NCI-H774 (cell line): Measurements from ENCODE around the gene NR4A1.

ENCODE experiments used
- DNase-seq: peaks from one replicate; lab custom pipeline; 2025; lab: John Stamatoyannopoulos, UW

Gene NR4A1

DNA sequence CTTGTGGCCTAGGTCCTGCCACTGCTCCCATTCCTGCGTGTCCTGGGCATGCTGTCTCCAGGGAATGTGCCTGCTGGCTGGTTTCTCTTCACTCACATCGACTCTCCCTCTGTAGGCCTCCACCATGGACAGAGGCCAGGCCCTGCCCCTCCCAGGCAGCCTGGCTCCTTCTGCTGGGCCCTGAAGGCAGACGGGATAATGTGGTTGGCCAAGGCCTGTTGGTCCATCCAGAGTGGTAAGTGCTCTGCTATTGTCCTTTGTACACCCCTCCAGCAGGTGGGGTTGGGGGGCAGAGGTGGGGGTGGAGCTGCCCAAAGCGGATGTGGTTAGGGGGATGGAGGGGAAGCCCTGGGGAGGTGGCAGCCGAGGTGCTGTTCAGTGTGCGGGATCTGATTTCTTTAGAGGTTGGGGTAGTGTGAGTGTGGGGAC lies 9.5 kb upstream of the NR4A1 start:
- DNase-seq, result no peak

DNA sequence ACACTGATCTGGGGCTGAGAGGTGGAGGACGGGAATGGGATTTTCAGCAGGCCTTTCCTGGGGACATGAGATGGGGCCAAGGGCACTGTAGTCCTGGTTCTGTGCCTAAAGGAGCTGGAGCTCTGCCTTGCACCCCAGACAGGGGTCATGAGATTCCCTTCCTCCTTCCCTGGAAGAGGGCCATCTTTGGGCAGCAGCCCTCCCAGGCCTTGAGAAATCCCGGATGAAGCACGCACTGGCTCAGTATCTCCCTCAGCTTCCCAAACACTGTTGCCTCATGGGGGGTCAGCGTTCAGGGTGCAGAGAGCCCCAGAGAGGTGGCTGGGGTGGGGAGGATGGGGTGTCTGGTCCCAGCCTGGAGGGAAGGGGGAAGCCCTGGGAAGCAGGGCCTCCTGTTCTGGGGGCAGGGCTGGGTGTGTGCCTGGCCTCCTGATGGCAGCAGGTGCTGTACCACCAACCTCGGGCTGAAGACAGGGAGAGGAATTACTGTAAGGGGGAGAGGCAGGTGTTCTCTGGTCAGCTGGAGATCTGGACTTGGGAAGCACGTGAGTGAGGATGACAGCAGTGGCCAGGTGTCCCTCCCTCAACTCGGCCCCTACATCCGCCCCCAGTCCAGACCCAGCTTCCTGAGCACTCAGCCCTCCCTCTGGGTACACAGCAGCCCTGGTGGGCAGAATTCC lies 8.4 kb upstream of the NR4A1 start:
- DNase-seq, result no peak

DNA sequence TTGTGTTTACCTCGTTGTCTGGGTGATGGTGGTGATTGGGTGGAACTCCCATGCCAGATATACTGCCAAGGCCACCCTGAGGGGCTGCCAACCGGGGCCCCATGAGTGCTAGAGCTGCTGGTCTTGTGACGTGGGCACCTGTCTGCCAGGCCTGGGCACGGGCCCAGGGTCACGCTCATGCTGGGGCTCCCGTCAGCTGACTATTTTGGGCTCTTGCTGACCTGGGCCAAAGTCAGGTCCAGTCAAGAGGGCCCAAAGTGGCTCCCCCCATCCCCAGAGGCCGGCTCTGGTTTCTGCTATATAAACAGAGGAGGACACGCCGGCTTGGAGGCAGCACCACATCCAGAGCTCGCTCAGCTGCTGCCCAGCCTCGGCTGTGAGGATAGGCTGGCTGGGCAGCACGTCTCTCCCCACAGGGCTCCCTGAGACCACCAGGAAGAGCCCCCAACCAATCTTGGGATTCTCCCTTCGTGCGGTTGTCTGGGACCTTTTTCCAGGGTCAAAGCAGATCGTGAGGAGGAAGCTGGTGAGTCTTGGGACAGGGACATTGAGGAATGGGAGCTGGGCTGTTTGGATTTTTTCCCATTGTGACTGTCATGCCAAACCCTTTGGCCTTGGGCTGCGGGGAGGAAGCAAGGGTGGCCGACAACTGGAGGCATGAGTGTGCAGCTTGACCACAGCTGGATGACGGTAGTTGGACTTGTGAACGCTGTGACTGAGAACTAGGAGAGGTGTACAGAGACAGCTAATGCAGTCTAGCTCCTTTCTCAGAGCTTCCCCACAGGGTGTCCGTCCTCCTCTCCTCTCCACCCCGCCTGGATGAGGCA lies 7.6 kb upstream of the NR4A1 start:
- DNase-seq, result no peak

DNA sequence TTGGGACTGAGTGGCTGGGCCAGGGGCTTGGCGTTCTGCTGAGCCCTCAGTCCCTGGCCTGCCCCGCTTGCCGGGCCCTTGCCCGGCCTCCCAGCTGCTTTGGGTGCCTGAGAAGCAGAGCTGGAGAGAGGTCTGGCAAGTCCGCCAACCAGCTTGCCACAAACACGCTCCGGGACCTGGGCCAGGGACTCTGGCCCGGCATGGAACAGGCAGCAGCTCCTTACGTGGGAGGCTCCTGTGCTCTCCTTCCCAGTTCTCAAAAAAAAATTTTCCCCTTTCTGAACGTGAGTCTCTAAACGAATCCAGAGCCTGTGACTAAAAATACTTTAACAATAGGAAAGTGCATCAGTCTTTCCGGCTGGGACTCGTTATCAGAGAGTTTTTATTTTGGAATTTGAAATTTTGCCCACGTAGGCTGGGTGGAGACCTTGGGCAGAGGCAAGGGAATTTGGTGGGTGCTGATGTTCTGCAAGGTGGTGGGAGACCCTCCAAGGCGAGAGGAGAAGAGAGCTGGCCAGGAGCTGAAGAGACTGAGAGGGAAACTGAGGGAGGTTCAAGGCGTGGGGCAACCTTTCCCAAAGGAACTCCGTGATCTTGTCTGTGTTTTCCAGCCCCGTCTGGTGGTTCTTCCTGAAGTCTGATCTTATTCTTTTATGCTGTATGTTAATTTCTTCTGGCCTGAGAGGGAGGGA lies 6.8 kb upstream of the NR4A1 start:
- no peak for DNase-seq

DNA sequence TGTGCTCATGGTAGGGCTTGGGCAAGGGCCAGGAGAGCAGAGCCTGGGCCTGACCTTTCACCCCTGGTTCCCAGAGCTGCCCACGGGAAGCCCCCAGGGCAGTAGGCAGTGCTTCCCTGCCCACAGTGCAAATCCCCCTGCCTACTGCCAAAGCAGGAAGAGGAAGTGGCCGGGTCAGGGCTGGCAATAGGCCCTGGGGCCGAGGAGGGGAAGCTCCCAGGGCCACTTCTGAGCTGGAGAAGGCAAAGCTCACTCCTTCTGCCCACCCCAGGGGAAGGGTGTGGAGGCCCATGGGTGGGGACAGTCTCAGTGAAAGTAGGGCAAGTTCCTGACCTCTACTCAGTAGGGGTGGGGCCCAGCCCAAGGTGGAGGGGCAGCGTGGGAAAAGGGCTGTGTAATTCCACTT lies 5.4 kb upstream of the NR4A1 start:
- no peak for DNase-seq

DNA sequence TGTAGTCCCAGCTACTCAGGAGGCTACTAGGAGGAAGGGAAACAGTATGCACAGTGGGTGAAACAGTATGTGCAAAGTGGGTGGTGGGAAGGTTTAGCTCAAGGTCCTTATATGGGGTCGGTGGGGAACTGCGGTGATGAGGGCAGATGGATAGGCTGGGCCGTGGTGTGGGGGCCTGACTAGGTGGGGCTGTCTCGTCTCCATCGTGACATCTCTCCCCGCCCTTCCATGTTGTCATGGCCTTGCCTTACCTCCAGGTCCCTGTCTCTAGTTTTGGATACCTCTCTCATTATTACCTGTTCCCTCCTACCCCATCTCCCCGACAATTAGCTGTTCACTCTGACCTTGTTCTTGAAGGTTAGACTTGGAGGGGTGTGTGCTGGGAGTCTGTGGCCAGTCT lies 4.4 kb upstream of the NR4A1 start:
- DNase-seq, result no peak

DNA sequence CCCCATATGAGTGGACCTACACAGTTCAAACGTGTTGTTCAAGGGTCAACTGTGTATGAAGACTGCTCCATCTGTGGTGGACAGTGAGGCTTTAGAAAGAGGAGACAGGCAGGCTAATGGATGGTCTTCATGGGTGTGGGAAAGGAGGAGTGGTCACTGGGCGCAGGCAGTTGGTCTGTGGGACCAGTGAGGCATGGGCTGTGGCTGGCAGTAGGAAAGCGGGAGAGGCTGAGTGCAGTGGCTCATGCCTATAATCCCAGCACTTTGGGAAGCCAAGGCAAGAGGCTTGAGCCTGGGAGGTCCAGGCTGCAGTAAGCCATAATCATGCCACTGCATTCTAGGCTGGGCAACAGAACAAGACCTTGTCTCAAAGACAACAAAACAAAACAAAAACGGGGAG lies 2.0 kb upstream of the NR4A1 start:
- no peak for DNase-seq

DNA sequence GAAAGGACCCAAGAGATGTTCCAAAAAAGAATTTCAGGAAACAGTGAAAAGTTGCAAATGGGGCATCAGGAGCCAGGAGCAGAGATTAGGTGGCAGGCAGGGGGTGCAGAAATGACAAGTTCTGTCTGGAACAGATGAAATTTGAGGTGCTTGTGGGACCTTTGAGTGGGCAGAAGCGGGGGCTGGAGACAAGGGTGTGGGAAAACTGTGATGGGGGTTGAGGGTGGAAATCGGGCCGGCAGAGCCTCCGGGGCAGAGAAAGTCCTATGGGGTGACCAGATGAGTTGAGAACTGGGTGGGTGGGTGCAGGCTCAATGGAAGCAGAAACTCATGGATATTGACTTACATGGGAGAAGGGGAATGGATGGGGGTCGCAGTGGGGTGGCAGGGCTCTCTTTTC lies 1.6 kb upstream of the NR4A1 start:
- no peak for DNase-seq

DNA sequence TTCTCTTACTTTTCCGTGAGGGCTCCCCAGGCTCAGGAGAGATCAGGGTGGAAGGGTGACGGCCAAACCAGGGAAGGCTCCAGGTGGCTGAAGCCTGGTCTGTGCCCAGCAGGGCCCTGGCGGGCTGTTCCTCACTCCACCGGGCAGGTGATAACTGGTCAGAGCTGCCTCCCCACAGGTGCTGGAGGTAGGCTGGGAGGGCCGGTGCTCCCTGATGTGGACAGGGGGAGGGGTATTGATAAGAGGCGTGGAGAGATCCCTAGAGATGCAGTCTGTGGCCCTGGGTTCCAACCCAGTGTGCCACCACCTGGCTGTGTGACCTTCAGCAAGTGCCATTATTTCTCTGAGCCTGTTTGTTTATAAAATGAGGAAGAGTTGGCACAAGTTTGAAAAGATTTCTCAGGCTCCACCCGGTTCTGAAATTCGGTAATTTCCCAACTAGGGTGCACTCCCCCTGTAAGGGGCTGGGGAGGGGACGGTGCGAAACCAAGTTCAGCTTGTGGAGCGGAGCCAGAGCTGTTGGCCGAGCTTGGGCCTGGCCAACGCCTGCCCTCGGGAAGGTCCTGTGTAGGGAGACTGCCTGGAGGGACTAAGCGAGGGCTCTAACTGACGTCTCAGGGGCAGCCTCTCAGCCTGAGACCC lies 1.0 kb upstream of the NR4A1 start:
- DNase-seq, result no peak

DNA sequence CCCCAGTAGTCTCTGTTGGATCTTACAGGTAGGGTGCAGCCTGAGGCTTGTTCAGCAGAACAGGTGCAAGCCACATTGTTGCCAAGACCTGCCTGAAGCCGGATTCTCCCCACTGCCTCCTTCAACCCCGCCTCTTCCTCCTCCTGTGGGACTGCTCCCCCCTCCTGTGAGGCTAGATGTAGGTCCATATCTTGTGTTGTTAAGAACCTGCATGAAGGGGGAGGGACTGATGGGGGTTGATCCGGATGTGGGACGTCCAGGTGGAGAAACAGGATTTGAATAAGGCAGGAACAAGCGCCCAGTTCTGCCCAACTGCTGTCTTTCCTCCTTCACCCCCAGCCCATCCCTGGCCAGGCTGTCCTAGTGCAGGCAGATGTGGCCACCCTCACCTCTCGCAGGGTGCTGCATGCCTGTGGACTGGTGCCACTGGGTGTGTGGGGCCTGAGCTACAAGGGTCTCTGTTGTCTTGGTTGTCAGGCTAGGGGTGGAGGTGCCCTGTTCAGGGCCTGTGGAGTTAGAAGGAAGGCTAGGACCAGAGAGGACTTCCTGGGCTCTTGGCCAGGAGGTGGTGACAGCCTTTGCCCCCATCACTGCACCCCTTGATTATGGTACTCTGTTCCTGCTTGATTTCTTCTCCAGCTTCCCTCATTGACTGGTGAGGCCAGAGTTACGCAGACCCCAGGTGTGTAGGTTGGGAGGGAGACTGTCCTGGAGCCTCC lies 1.4 kb downstream of the NR4A1 start:
- no peak for DNase-seq

DNA sequence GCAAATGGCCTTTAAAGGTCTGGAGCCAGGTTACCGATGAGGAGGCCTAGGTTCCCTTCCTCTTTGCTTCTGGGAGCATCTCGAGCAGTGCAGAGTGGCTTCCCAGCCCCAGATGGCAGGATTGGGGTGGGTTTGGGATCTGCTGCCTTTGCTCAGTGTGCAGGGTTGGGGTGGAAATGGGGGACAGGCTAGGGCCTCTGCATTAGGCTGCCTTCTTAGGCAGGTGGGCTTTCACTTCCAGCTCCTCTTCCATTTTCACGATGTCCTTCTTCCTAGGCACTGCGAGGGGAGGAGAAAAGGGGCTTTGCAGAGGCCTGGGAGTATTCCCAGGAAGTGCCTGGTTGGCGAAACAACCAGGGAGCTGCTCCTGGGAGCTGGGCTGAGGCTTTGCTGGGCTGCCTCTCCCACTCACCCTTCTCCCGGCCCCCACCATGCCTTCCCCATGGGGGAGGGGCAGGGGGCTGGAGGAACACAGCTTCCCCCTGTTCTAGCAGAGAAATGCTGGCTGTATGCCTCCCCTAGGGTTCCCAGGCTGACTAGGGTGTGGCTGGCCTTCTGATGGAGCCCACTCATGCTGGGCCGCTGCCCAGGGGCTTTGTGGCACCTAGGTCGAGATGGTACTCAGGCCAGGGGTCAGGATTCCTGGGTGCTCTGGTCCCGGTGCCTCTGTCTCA lies 2.4 kb downstream of the NR4A1 start:
- DNase-seq, result no peak

DNA sequence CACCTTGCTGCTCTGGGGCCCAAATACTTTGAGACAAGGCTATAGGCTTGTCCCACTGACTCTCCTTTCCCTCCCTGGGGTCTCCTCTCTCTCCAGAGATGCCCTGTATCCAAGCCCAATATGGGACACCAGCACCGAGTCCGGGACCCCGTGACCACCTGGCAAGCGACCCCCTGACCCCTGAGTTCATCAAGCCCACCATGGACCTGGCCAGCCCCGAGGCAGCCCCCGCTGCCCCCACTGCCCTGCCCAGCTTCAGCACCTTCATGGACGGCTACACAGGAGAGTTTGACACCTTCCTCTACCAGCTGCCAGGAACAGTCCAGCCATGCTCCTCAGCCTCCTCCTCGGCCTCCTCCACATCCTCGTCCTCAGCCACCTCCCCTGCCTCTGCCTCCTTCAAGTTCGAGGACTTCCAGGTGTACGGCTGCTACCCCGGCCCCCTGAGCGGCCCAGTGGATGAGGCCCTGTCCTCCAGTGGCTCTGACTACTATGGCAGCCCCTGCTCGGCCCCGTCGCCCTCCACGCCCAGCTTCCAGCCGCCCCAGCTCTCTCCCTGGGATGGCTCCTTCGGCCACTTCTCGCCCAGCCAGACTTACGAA lies 3.1 kb downstream of the NR4A1 start:
- no peak for DNase-seq

DNA sequence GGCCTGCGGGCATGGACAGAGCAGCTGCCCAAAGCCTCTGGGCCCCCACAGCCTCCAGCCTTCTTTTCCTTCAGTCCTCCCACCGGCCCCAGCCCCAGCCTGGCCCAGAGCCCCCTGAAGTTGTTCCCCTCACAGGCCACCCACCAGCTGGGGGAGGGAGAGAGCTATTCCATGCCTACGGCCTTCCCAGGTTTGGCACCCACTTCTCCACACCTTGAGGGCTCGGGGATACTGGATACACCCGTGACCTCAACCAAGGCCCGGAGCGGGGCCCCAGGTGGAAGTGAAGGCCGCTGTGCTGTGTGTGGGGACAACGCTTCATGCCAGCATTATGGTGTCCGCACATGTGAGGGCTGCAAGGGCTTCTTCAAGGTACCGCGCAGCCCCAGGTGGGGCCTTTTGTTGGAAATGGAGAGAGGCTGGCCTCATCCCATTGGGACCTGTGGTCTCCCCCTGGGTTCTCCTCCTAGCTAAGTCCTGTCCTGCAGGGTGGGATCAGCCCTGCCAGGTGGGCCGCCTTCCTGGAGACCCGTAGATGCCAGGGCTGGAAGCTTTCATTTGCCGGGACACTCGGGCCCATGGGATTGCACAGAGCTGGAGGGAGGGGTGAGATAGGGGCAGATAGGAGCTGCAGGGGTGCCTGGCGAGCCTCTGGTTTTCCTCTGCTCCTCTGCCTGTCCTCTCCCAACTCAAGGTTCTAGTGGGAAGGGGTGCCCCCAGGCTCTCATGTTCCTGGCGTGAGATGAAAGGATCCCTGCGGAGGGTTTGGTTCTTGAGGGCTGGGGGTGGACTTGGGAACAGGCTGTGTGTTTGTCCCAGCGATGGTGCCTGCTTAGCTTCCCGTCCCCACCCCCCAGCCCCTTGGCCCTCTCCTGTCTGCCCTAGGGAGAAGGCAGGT lies 3.8 kb downstream of the NR4A1 start:
- DNase-seq, result no peak

DNA sequence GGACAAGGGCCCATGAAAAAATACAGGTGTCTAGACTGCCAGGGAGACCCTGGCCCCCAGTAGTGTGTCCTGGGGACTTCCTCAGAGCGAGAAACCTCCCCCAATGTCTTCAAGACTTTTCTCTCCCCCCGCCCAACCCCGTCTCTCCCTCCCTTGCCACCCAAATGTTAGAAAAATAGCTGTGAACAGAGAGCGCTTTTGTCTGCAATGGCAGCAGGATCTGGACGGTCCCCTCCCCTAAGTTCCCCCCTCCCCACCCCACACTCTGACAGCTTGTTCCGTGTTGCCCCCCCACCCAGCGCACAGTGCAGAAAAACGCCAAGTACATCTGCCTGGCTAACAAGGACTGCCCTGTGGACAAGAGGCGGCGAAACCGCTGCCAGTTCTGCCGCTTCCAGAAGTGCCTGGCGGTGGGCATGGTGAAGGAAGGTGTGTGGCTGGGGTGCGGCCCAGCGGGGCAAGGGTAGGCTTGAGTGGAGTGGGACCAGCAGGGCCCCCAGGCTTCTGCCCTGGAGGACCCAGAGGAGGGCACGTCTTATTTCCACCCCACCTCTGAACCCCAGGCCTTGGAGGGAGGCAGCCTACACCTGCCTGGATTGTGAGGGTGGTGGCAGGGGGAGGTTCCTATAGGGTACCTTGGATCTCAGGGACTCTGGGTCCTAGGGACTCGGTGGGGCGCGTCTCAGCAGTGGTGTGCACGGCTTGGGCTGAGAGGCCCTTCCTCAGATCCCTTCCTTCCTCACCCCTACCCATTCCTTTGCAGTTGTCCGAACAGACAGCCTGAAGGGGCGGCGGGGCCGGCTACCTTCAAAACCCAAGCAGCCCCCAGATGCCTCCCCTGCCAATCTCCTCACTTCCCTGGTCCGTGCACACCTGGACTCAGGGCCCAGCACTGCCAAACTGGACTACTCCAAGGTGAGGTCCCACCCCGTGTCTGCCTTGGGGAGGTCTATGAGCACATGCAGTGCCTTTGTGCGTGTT lies 4.8 kb downstream of the NR4A1 start:
- no peak for DNase-seq

DNA sequence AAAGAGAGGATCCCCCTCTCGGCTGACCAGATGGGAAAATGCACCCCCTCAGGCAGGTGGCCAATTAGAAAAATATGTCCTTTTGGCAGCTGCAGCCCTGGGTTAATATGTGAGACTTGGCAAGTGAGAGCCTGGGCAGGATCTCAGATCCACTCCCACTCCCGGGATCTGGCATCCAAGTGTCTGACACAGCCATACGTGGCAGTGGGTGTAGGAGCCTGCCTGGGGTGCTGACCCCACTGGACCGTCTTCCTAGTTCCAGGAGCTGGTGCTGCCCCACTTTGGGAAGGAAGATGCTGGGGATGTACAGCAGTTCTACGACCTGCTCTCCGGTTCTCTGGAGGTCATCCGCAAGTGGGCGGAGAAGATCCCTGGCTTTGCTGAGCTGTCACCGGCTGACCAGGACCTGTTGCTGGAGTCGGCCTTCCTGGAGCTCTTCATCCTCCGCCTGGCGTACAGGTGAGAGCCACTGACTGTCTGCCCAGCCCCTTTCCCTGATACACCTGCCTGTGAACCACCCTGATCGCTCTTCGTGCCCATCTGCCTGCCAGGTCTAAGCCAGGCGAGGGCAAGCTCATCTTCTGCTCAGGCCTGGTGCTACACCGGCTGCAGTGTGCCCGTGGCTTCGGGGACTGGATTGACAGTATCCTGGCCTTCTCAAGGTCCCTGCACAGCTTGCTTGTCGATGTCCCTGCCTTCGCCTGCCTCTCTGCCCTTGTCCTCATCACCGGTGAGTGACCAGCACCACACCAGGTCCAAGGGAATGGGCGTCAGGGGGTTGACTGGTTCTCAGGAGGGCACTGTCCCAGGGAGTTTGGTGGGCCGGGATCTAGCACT lies 5.8 kb downstream of the NR4A1 start:
- DNase-seq, result no peak

DNA sequence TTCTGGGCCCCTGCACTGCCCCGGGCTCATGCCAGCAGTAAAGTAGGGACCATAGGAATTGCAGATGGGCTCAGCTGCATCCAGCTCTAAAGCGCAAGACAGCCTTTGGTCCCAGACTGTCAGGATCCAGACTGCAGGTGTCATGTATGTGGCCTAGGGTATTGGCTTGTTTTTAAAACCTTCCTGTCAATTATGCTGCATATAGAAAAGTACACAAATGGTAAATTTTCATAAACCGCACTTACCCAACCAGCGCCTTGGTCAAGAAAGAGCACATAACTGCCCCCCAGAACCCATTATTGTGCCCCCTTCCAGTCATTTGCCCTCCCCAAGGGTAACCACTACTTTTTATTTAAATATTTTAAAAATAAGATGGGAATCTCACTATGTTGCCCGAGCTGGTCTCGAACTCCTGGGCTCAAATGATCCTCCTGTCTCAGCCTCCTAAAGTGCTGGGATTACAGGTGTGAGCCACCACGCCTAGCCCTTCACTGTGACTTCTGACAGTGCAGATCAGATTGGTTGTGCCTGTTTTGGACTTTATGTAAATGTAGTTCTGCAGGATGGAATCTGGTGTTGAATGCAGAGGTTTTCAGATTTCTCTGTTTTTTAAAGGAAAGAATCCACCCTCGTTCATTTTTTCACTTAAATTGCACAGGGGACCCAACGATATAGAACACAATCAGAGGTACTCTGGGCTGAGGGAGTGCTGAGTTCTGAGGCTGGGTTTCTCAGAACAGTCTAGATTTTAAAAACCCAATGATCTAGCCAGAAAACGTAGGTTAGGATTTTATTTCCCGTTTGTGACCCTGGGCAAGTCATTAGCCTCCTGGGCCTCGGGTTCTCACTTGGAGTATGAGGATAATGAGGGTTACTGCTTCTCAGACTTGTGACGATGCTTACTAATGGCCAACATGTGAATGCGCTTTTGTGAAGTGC lies 6.7 kb downstream of the NR4A1 start:
- no peak for DNase-seq
